ENCODE measurements around the gene FADS1.

DNA sequence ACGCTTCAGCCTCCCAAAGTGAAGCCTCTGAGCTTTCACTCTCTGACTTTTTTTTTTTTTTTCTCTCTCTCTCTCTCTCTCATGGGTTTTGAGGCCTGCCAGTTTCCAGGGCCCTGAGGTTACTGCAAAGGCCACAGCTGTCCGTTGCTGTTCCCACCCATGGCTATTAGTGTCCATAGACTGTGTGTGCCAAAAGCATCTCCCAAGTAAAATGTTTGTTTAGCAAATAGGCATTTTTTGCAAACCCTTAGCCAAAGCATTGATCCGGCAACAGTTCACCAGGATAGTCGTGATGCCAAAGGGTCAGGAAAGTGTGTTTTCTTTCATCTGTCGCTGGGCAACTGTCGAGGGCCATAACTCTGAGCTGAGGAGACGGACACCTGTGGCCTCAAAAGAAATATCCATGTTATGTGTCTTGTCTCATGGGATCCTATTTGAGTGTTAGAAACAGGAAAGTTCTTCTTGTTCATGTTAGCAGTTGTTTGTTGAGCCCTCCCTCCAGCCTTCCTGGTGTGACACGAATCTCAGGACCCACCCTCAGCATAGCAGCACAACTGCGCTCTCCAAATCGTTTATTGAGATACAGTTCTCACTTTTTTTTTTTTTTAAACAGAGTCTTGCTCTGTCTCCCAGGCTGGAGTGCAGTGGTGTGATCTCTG is 29.7 kb upstream of the FADS1 start:
- TF ChIP-seq, protein P1, sequence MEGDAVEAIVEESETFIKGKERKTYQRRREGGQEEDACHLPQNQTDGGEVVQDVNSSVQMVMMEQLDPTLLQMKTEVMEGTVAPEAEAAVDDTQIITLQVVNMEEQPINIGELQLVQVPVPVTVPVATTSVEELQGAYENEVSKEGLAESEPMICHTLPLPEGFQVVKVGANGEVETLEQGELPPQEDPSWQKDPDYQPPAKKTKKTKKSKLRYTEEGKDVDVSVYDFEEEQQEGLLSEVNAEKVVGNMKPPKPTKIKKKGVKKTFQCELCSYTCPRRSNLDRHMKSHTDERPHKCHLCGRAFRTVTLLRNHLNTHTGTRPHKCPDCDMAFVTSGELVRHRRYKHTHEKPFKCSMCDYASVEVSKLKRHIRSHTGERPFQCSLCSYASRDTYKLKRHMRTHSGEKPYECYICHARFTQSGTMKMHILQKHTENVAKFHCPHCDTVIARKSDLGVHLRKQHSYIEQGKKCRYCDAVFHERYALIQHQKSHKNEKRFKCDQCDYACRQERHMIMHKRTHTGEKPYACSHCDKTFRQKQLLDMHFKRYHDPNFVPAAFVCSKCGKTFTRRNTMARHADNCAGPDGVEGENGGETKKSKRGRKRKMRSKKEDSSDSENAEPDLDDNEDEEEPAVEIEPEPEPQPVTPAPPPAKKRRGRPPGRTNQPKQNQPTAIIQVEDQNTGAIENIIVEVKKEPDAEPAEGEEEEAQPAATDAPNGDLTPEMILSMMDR (IDR thresholded peaks at IDR 0.05; ENCODE audit: low read depth, low read length): no peak
- TF ChIP-seq, protein P2, sequence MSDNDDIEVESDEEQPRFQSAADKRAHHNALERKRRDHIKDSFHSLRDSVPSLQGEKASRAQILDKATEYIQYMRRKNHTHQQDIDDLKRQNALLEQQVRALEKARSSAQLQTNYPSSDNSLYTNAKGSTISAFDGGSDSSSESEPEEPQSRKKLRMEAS (IDR thresholded peaks at IDR 0.05; ENCODE audit: low read depth, low read length): no peak
- TF ChIP-seq POLR2A (IDR thresholded peaks at IDR 0.05; ENCODE audit: extremely low read depth, insufficient read length) (no peak), MYC (IDR thresholded peaks at IDR 0.05; ENCODE audit: low read depth, low read length) (no peak)
